Esophagus squamous epithelium (tissue), 4 donors: ENCODE data around the gene SNX27.

Experiments used
- CTCF ChIP-seq, 6 experiments: fragments of 450-650 bp in 4 of 6; fragments of 200-600 bp in 2 of 6; sonication (generic) in 2 of 6; IDR thresholded peaks; one replicate each; pipeline ENCODE4 v1.5.1; 2016 to 2019; ENCODE audit warnings: antibody characterized with exemption in 6 of 6, mild to moderate bottlenecking in 4 of 6, moderate library complexity in 4 of 6
- POLR2A ChIP-seq, 4 donors: fragments of 450-650 bp; IDR thresholded peaks; one replicate each; pipeline ENCODE4 v1.6.1; 2017; ENCODE audit warnings: antibody characterized with exemption in 4 of 4, mild to moderate bottlenecking in 4 of 4, moderate library complexity in 3 of 4

- no peak for TF ChIP-seq CTCF (IDR thresholded peaks at IDR 0.05)
- TF ChIP-seq POLR2A (IDR thresholded peaks at IDR 0.05), result no peak
Observed at GRCh38 chr1:151626740-151627334, 15.0 kb downstream of the SNX27 start.
